Thyroid gland (tissue), 4 donors: ENCODE measurements around the gene ADAMTSL1. TPM values are rescaled to one million over a fixed set of nuclear protein-coding genes. Genes with fewer than 3 reads are reported as not detected.

Experiments
- DNase-seq, 2 donors: peaks; one replicate each; pipeline ENCODE4 v3.0.0-alpha.2; 2019
- H3K27ac ChIP-seq, 3 donors: fragments of 200-600 bp; sonication (generic); 1 replicate in 2 of 3; 2 replicates in 1 of 3; pipeline ENCODE4 v1.5.1; 2016 to 2019; ENCODE audit warnings: mild to moderate bottlenecking in 1 of 3, moderate library complexity in 1 of 3
- H3K27me3 ChIP-seq: fragments of 200-600 bp; sonication (generic); one replicate; pipeline ENCODE4 v1.5.1; 2019
- H3K36me3 ChIP-seq, 2 donors: fragments of 200-600 bp; sonication (generic); one replicate each; pipeline ENCODE4 v1.5.1; 2016 to 2019
- H3K4me1 ChIP-seq, 2 donors: fragments of 200-600 bp; sonication (generic); one replicate each; pipeline ENCODE4 v1.5.1; 2017 to 2019
- H3K4me3 ChIP-seq, 3 donors: fragments of 200-600 bp; sonication (generic); replicated peaks in 1 of 3; 1 replicate in 2 of 3; 2 replicates in 1 of 3; pipeline ENCODE4 v1.5.1; 2016; ENCODE audit warnings: mild to moderate bottlenecking in 1 of 3
- H3K9me3 ChIP-seq: fragments of 200-600 bp; sonication (generic); one replicate; pipeline ENCODE4 v1.5.1; 2017
- CTCF ChIP-seq, 6 experiments: fragments of 200-600 bp in 3 of 6; fragments of 450-650 bp in 3 of 6; sonication (generic) in 3 of 6; IDR thresholded peaks; one replicate each; pipeline ENCODE4 v1.5.1; 2016 to 2019; ENCODE audit warnings: antibody characterized with exemption in 6 of 6, mild to moderate bottlenecking in 2 of 6, inconsistent platforms in 1 of 6, moderate library complexity in 1 of 6
- POLR2A ChIP-seq, 2 donors: fragments of 450-650 bp; IDR thresholded peaks; one replicate each; pipeline ENCODE4 v1.6.1; 2017; ENCODE audit warnings: antibody characterized with exemption in 2 of 2, mild to moderate bottlenecking in 2 of 2, moderate library complexity in 1 of 2
- WGBS, 2 donors: methylation state at CpG; one replicate each; pipeline ENCODE4 v1.1.5; 2017; 5-methylcytosine and 5-hydroxymethylcytosine counted together
- intact Hi-C: fragments of 100-400 bp; cut with DNase I; formaldehyde crosslinking; loops from one replicate; pipeline ENCODE4 v1.15.1; 2023
- total RNA-seq, 4 donors: library from RNA; depleted of rRNA; stranded (reverse); fragments of >200 nt; gene quantifications; one replicate each; pipeline ENCODE4 v1.2.3, GENCODE V29; 2016

ADAMTSL1 gene
- total RNA-seq, 4 donors from 2014 or later: 1.6 to 9.0 (median 4.8) TPM

- no peak for TF ChIP-seq CTCF (IDR thresholded peaks at IDR 0.05)
- no peak for TF ChIP-seq POLR2A (IDR thresholded peaks at IDR 0.05)
- Histone ChIP-seq H3K9me3 (no peaks in the 10 kb centered on the region), H3K27ac (no peak overlapping the region), H3K4me1 (no peaks in the 10 kb centered on the region), H3K27me3 (no peaks in the 10 kb centered on the region), H3K36me3 (no peaks in the 10 kb centered on the region), H3K4me3 (no peak overlapping the region)
- no peak for DNase-seq
- 87 to 89% methylated on average over 10 of the region's 10 CpGs for WGBS, 2 donors
- intact Hi-C loops: no loop called here
Measured at GRCh38 chr9:18770131-18770908, 296.4 kb downstream of the ADAMTSL1 start.

GRCh38 chr9:18771011-18771410, 297.1 kb downstream of the ADAMTSL1 start:
- Histone ChIP-seq H3K27ac (no peak overlapping the region), H3K4me3 (no peak overlapping the region), H3K4me1 (no peaks in the 10 kb centered on the region), H3K9me3 (no peaks in the 10 kb centered on the region), H3K27me3 (no peaks in the 10 kb centered on the region), H3K36me3 (no peaks in the 10 kb centered on the region)
- WGBS, 2 donors: 76 to 81% methylated on average over 2 of the region's 2 CpGs
- intact Hi-C loops: no loop called here
- no peak for TF ChIP-seq CTCF (IDR thresholded peaks at IDR 0.05)
- no peak for TF ChIP-seq POLR2A (IDR thresholded peaks at IDR 0.05)
- no peak for DNase-seq

- Histone ChIP-seq H3K4me1 (no peaks in the 10 kb centered on the region), H3K27me3 (no peaks in the 10 kb centered on the region), H3K36me3 (no peaks in the 10 kb centered on the region), H3K4me3 (no peak overlapping the region), H3K9me3 (no peaks in the 10 kb centered on the region), H3K27ac (no peak overlapping the region)
- no peak for DNase-seq
- intact Hi-C loops: no loop called here
- TF ChIP-seq CTCF (IDR thresholded peaks at IDR 0.05): no peak
- WGBS, 2 donors: 59 to 64% methylated on average over 4 of the region's 4 CpGs
Measured at GRCh38 chr9:18771763-18772162, 297.8 kb downstream of the ADAMTSL1 start.

GRCh38 chr9:18775241-18775640, 301.3 kb downstream of the ADAMTSL1 start:
- no peaks in the 10 kb centered on the region for H3K36me3 ChIP-seq
- intact Hi-C loops: no loop called here
- H3K4me1 ChIP-seq: no peaks in the 10 kb centered on the region
- no peaks in the 10 kb centered on the region for H3K27me3 ChIP-seq
- WGBS, 2 donors: 98% methylated on average over 1 of the region's 1 CpG
- no peak for DNase-seq
- H3K4me3 ChIP-seq: no peak overlapping the region
- H3K9me3 ChIP-seq: no peaks in the 10 kb centered on the region
- no peak for TF ChIP-seq POLR2A (IDR thresholded peaks at IDR 0.05)
- TF ChIP-seq CTCF (IDR thresholded peaks at IDR 0.05): no peak
- H3K27ac ChIP-seq: no peak overlapping the region

- H3K4me3 ChIP-seq: no peak overlapping the region
- intact Hi-C loops: no loop called here
- no peaks in the 10 kb centered on the region for H3K36me3 ChIP-seq
- DNase-seq: no peak
- TF ChIP-seq POLR2A (IDR thresholded peaks at IDR 0.05): no peak
- TF ChIP-seq CTCF (IDR thresholded peaks at IDR 0.05): no peak
- no peaks in the 10 kb centered on the region for H3K4me1 ChIP-seq
- H3K9me3 ChIP-seq: no peaks in the 10 kb centered on the region
- H3K27me3 ChIP-seq: no peaks in the 10 kb centered on the region
- no peak overlapping the region for H3K27ac ChIP-seq
- 76 to 81% methylated on average over 6 of the region's 6 CpGs for WGBS, 2 donors
Measured at GRCh38 chr9:18775930-18776329, 302.0 kb downstream of the ADAMTSL1 start.
